Bronchial epithelial cell (primary cell): ENCODE results near the gene TFF1. TPM values are rescaled to one million over a fixed set of nuclear protein-coding genes. Genes with fewer than 3 reads are reported as not detected.
A peak's percentile ranks its signal among the peaks of the same experiment; 100 is the strongest.

Experiments
- DNase-seq: peaks from one replicate; pipeline ENCODE4 v3.0.0-alpha.2; 2010; ENCODE audit warnings: low read depth
- FAIRE-seq: peaks from 2 replicates; lab custom pipeline; 2011; peaks lifted over from hg19 to GRCh38; lab: Jason Lieb, UNC
- H3K27me3 ChIP-seq: 2 replicates; pipeline ENCODE4 v1.5.1; 2011; ENCODE audit warnings: low read length; ENCODE audit not compliant: control insufficient read depth, insufficient read depth
- H3K36me3 ChIP-seq: 2 replicates; pipeline ENCODE4 v1.5.1; 2011; ENCODE audit warnings: low read length; ENCODE audit not compliant: control insufficient read depth, insufficient read depth
- H3K4me3 ChIP-seq: 2 replicates; pipeline ENCODE4 v1.5.1; 2011; ENCODE audit warnings: mild to moderate bottlenecking, low read depth, low read length, control low read depth
- total RNA-seq: library from RNA; depleted of rRNA; stranded (reverse); fragments of >200 nt; gene quantifications from 2 replicates; pipeline ENCODE4 v1.2.1, GENCODE V29; 2014
- TF ChIP-seq, protein P1 (sequence below): IDR thresholded peaks from 2 replicates; pipeline ENCODE4 v1.5.1; 2011; ENCODE audit warnings: mild to moderate bottlenecking, moderate library complexity, low read length, control low read depth, inconsistent platforms; ENCODE audit not compliant: insufficient read depth, severe bottlenecking

Gene TFF1
- total RNA-seq, 1 donor from 2014 or later: not detected

DNA sequence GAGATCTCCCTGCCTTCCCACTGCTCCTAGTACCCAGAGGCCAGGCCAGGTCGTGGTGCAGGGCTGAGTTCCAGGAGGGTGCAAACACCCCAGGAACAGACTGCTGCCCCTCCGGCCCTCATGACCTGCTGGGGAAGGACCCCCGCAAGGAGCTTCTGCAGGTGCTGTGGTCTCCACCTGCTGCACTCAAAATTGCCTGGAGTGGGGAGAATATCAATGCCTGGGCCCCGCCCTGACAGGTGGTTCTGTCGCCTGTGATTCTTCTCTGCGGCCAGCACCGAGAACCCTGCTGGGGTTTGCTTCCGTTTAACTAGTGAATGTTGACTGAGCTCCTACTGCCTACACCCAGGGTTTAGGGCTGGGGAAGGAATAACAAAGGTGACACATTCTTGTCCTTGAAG is 49.0 kb downstream of the TFF1 start:
- Histone ChIP-seq H3K4me3 (no peak overlapping the region), H3K27me3 (no peaks in the 10 kb centered on the region), H3K36me3 (no peaks in the 10 kb centered on the region)
- no peak for DNase-seq
- no peak for FAIRE-seq
- TF ChIP-seq, protein P1, sequence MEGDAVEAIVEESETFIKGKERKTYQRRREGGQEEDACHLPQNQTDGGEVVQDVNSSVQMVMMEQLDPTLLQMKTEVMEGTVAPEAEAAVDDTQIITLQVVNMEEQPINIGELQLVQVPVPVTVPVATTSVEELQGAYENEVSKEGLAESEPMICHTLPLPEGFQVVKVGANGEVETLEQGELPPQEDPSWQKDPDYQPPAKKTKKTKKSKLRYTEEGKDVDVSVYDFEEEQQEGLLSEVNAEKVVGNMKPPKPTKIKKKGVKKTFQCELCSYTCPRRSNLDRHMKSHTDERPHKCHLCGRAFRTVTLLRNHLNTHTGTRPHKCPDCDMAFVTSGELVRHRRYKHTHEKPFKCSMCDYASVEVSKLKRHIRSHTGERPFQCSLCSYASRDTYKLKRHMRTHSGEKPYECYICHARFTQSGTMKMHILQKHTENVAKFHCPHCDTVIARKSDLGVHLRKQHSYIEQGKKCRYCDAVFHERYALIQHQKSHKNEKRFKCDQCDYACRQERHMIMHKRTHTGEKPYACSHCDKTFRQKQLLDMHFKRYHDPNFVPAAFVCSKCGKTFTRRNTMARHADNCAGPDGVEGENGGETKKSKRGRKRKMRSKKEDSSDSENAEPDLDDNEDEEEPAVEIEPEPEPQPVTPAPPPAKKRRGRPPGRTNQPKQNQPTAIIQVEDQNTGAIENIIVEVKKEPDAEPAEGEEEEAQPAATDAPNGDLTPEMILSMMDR: no peak

DNA sequence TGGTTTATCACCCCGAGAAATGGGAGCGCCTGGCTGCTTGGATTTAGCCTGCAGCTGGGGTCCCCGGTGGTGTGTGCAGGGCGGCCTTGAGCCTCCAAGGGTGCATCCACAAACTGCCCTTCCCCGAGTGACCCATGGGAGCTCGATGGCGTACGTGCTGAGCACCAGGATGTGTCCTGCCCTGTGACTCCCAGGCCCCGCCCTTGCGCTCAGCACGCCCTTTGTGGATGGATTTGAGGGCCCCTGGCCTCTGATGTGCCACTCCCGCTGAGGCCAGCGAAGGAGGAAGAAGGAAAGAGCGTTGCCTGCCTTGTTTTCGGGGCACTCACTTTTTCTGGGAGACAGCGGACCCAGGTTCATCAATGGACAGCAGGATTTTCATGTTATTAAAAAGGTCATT is 49.4 kb downstream of the TFF1 start:
- DNase-seq (no peak), FAIRE-seq (no peak)
- no peaks in the 10 kb centered on the region for H3K27me3 ChIP-seq
- H3K4me3 ChIP-seq: no peak overlapping the region
- TF ChIP-seq, protein P1: no peak
- H3K36me3 ChIP-seq: no peaks in the 10 kb centered on the region

DNA sequence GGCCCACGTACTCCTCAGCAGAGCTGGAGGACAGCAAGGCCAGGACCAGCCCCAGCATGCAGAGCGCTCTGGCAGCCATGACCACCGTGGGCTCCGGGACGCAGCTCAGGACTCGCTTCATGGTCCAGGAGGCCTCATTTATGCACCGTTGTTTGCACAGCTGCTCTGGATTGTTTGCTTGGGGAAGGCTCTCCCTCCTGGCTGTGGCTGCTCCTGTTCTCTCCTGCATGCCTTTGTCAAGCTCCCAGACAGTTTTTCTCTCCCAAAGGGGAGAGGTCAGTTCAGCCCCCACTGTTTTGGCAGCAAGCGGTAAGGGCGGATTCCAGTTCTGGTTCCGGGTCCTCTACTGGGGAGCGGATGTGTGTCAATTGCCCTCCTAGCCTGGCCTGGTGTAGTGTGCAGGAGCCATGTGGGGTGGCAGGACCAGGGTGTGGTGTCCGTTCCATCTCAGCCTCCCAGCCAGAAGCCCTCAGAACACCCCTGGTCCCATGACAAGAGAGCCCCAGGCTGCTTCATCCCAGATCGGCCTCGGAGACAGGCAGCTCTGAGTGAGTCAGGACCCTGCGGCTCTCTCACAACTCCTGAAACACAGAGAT is 50.9 kb downstream of the TFF1 start, which contains the start of gene TFF3:
Gene TFF3 (minus strand): TSS at position 114 of the 596 bp plus-strand sequence. CDS start 35 bp downstream, at position 79.
- no peaks in the 10 kb centered on the region for H3K27me3 ChIP-seq
- FAIRE-seq: no peak
- TF ChIP-seq, protein P1: no peak
- H3K4me3 ChIP-seq: no peak within 1 kb of the TSS
- H3K36me3 ChIP-seq: no peaks in the 10 kb centered on the region
- DNase-seq: peak; percentile 47

DNA sequence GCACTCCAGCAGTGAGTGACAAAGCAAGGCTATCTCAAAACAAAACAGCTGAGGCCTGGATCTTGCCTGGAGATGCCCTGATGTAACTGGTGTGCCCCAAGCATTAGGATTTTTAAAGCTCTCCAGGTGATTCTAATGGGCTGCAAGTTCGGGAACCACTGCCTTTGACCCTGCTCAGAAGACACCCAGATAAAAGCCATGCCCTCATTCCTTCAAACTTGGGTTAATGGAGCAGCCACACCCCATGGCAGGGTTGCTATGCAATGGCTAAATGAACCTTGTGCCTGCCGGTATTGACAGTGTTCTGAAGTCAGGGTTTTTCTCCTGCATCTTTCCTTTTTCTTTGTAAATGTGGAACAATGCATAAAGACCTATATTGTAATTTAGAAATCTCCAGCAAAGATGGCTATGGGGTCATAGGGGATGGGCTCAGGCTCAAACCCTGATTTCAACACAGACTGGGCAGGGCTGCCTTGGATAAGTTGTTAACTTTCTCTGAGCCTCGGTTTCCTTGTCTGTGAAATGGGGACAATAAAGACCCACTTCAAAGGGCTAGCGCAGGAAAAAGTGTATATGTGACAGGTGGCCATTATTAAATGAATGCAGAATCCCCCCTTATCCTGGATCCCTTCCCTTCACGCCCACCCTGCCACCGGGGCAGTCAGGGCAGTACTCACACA is 51.6 kb downstream of the TFF1 start:
- TF ChIP-seq, protein P1: no peak
- H3K36me3 ChIP-seq: no peaks in the 10 kb centered on the region
- DNase-seq (no peak), FAIRE-seq (no peak)
- no peaks in the 10 kb centered on the region for H3K27me3 ChIP-seq
- H3K4me3 ChIP-seq: no peak overlapping the region

DNA sequence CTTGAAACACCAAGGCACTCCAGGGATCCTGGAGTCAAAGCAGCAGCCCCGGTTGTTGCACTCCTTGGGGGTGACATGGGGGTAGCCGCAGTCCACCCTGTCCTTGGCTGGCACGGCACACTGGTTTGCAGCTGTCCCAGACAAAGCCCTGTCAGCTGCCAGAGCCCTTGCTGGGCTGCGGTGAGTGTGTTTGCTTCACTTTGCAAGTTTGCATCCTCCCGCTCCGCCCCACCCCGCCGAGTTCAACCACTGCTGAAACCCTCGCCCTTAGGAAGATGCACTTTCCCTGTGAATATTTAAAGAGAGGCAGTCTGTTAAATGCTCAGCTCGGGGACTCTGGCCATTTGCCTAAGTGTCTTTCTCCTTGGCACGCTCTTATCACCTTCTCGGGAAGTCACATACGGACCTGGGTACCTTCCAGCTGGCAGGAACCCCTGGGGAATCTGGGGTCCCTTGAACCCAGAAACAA is 52.8 kb downstream of the TFF1 start:
- Histone ChIP-seq H3K4me3 (no peak overlapping the region), H3K27me3 (no peaks in the 10 kb centered on the region), H3K36me3 (no peaks in the 10 kb centered on the region)
- TF ChIP-seq, protein P1: no peak
- no peak for DNase-seq
- no peak for FAIRE-seq
